OCI-LY3 (cell line): Measurements from ENCODE around the gene RIPOR1.

Experiments used
- H2AFZ ChIP-seq: fragments of 200-600, 300-600 bp; shearing (Covaris generic); 2 replicates; pipeline ENCODE4 v1.6.0; 2014; ENCODE audit warnings: antibody characterized with exemption, low read depth, low read length
- H3K27ac ChIP-seq: fragments of 200-600, 300-600 bp; sonication (generic); 2 replicates; pipeline ENCODE4 v1.5.1; 2014; ENCODE audit warnings: mild to moderate bottlenecking, low read length, moderate library complexity, mixed read lengths
- H3K27me3 ChIP-seq: fragments of 200-600, 300-600 bp; sonication (generic); 2 replicates; pipeline ENCODE4 v1.6.1; 2014; ENCODE audit warnings: low read depth, low read length, mixed read lengths
- H3K36me3 ChIP-seq: fragments of 200-600, 300-600 bp; sonication (generic); replicated peaks from 2 replicates; pipeline ENCODE3; 2014; ENCODE audit warnings: low read depth, low read length, mixed read lengths
- H3K4me1 ChIP-seq: fragments of 300-600, 200-600 bp; sonication (generic); 2 replicates; pipeline ENCODE4 v1.6.1; 2014; ENCODE audit warnings: low read length, mixed read lengths
- H3K4me2 ChIP-seq: fragments of 200-600, 300-600 bp; sonication (generic); 2 replicates; pipeline ENCODE4 v1.6.1; 2014; ENCODE audit warnings: low read length, mixed read lengths
- H3K4me3 ChIP-seq: fragments of 300-600, 200-600 bp; sonication (generic); 2 replicates; pipeline ENCODE4 v1.5.1; 2014; ENCODE audit warnings: antibody characterized with exemption, mild to moderate bottlenecking, low read length, moderate library complexity
- H3K79me2 ChIP-seq: fragments of 300-600, 200-600 bp; shearing (Covaris generic); 2 replicates; pipeline ENCODE4 v1.6.1; 2014; ENCODE audit warnings: mild to moderate bottlenecking, low read length, mixed read lengths
- H3K9ac ChIP-seq: fragments of 300-600, 200-600 bp; shearing (Covaris generic); 2 replicates; pipeline ENCODE4 v1.6.0; 2014; ENCODE audit warnings: mild to moderate bottlenecking, low read length, moderate library complexity
- H3K9me3 ChIP-seq: fragments of 200-600, 300-600 bp; shearing (Covaris generic); 2 replicates; pipeline ENCODE4 v1.6.1; 2014; ENCODE audit warnings: low read length, mixed read lengths; ENCODE audit not compliant: insufficient read depth
- H4K20me1 ChIP-seq: fragments of 200-600, 300-600 bp; sonication (generic); 2 replicates; pipeline ENCODE4 v1.6.1; 2016; ENCODE audit warnings: low read length, mixed read lengths; ENCODE audit not compliant: insufficient read depth
- CTCF ChIP-seq: fragments of 200-600, 300-600 bp; sonication (generic); IDR thresholded peaks from 2 replicates; pipeline ENCODE4 v1.5.1; 2014; ENCODE audit warnings: antibody characterized with exemption, low read length, low read depth
- EZH2phosphoT487 ChIP-seq: fragments of 200-600 bp; shearing (Covaris generic); IDR thresholded peaks from 2 replicates; pipeline ENCODE4 v1.6.1; 2018; ENCODE audit warnings: antibody characterized with exemption, mixed run types, low read depth

Gene RIPOR1

GRCh38 chr16:67593288-67593687 is 64.7 kb downstream of the RIPOR1 start:
- Histone ChIP-seq H2AFZ (no peak overlapping the region), H3K9ac (no peak overlapping the region), H3K4me2 (no peak overlapping the region), H3K36me3 (peaks cover 2% of the 10 kb centered on the region), H3K79me2 (peaks cover 80% of the 10 kb centered on the region), H3K9me3 (no peaks in the 10 kb centered on the region), H3K27me3 (no peaks in the 10 kb centered on the region), H3K4me3 (no peak overlapping the region), H3K4me1 (no peaks in the 10 kb centered on the region), H4K20me1 (peaks cover 15% of the 10 kb centered on the region; the same call in 1 of the 2 replicates), H3K27ac (no peak overlapping the region)
- TF ChIP-seq EZH2phosphoT487 (no peak), CTCF (no peak)

GRCh38 chr16:67593701-67594100 is 65.1 kb downstream of the RIPOR1 start:
- peaks cover 18% of the 10 kb centered on the region; the same call in 1 of the 2 replicates for H4K20me1 ChIP-seq
- no peak overlapping the region for H3K27ac ChIP-seq
- no peak overlapping the region for H3K9ac ChIP-seq

GRCh38 chr16:67594256-67594915 is 65.8 kb downstream of the RIPOR1 start:
- Histone ChIP-seq H3K27me3 (no peaks in the 10 kb centered on the region), H3K9me3 (no peaks in the 10 kb centered on the region), H3K79me2 (peaks cover 78% of the 10 kb centered on the region), H4K20me1 (peaks cover 18% of the 10 kb centered on the region; the same call in 1 of the 2 replicates), H3K4me2 (no peak overlapping the region), H2AFZ (no peak overlapping the region), H3K9ac (no peak overlapping the region), H3K27ac (no peak overlapping the region), H3K36me3 (no peaks in the 10 kb centered on the region), H3K4me3 (no peak overlapping the region), H3K4me1 (no peaks in the 10 kb centered on the region)
- TF ChIP-seq CTCF (no peak), EZH2phosphoT487 (no peak)

More at GRCh38 chr16:67593701-67594100, 65.1 kb downstream of the RIPOR1 start:
- Histone ChIP-seq H3K36me3 (no peaks in the 10 kb centered on the region), H3K4me2 (no peak overlapping the region), H3K27me3 (no peaks in the 10 kb centered on the region), H3K9me3 (no peaks in the 10 kb centered on the region), H2AFZ (no peak overlapping the region), H3K4me1 (no peaks in the 10 kb centered on the region), H3K79me2 (peaks cover 80% of the 10 kb centered on the region), H3K4me3 (no peak overlapping the region)
- TF ChIP-seq EZH2phosphoT487 = no peak
- no peak for TF ChIP-seq CTCF

- H3K9me3 ChIP-seq = no peaks in the 10 kb centered on the region
- no peak overlapping the region for H3K27ac ChIP-seq
- H3K9ac ChIP-seq = no peak overlapping the region
- no peaks in the 10 kb centered on the region for H3K27me3 ChIP-seq
- H3K79me2 ChIP-seq = peaks cover 78% of the 10 kb centered on the region
- H2AFZ ChIP-seq = no peak overlapping the region
- no peaks in the 10 kb centered on the region for H3K4me1 ChIP-seq
- TF ChIP-seq CTCF (no peak), EZH2phosphoT487 (no peak)
- H3K36me3 ChIP-seq = no peaks in the 10 kb centered on the region
- H3K4me3 ChIP-seq = no peak overlapping the region
- peaks cover 18% of the 10 kb centered on the region; the same call in 1 of the 2 replicates for H4K20me1 ChIP-seq
- no peak overlapping the region for H3K4me2 ChIP-seq
These were observed 66.3 kb downstream of the RIPOR1 start for GRCh38 chr16:67594956-67595355.
